Neutrophil (primary cell): ENCODE results near the gene MYO1E.

ENCODE experiments used
- H3K27ac ChIP-seq: fragments of 200-600 bp; sonication (generic); 2 replicates; pipeline ENCODE4 v1.5.1; 2016; ENCODE audit warnings: mild to moderate bottlenecking, moderate library complexity
- H3K27me3 ChIP-seq: fragments of 200-600 bp; sonication (generic); 2 replicates; pipeline ENCODE4 v1.6.0; 2016; ENCODE audit warnings: mild to moderate bottlenecking
- H3K36me3 ChIP-seq: fragments of 200-600 bp; sonication (generic); 2 replicates; pipeline ENCODE4 v1.5.1; 2017
- H3K4me1 ChIP-seq, 2 experiments: fragments of 200-600 bp in 1 of 2; sonication (generic) in 1 of 2; 1 replicate in 1 of 2; 2 replicates in 1 of 2; pipeline versions ENCODE4 v1.5.1 to v1.6.1; 2013 to 2016; ENCODE audit warnings: low read depth in 1 of 2, low read length in 1 of 2, mild to moderate bottlenecking in 1 of 2, moderate library complexity in 1 of 2; ENCODE audit not compliant: control insufficient read depth in 1 of 2, insufficient read depth in 1 of 2
- H3K4me3 ChIP-seq, 2 experiments: fragments of 200-600 bp in 1 of 2; sonication (generic) in 1 of 2; 1 replicate in 1 of 2; 2 replicates in 1 of 2; pipeline ENCODE4 v1.5.1; 2013 to 2016; ENCODE audit warnings: low read depth in 1 of 2, low read length in 1 of 2, mild to moderate bottlenecking in 1 of 2, moderate library complexity in 1 of 2
- H3K9me3 ChIP-seq: fragments of 200-600 bp; sonication (generic); 2 replicates; pipeline ENCODE4 v1.5.1; 2016
- TF ChIP-seq, protein P1 (sequence below): fragments of 200-600 bp; sonication (generic); IDR thresholded peaks from 2 replicates; pipeline ENCODE4 v1.5.1; 2016; ENCODE audit warnings: antibody characterized with exemption

The MYO1E gene

GRCh38 chr15:59276225-59277178, 96.2 kb downstream of the MYO1E start:
- no peaks in the 10 kb centered on the region for H3K9me3 ChIP-seq
- H3K4me3 ChIP-seq, result no peak overlapping the region
- no peaks in the 10 kb centered on the region for H3K36me3 ChIP-seq
- peaks cover 6 to 9% of the 10 kb centered on the region in 2 experiments for H3K4me1 ChIP-seq
- TF ChIP-seq, protein P1, sequence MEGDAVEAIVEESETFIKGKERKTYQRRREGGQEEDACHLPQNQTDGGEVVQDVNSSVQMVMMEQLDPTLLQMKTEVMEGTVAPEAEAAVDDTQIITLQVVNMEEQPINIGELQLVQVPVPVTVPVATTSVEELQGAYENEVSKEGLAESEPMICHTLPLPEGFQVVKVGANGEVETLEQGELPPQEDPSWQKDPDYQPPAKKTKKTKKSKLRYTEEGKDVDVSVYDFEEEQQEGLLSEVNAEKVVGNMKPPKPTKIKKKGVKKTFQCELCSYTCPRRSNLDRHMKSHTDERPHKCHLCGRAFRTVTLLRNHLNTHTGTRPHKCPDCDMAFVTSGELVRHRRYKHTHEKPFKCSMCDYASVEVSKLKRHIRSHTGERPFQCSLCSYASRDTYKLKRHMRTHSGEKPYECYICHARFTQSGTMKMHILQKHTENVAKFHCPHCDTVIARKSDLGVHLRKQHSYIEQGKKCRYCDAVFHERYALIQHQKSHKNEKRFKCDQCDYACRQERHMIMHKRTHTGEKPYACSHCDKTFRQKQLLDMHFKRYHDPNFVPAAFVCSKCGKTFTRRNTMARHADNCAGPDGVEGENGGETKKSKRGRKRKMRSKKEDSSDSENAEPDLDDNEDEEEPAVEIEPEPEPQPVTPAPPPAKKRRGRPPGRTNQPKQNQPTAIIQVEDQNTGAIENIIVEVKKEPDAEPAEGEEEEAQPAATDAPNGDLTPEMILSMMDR, result no peak
- no peak overlapping the region for H3K27ac ChIP-seq
- peaks cover 18% of the 10 kb centered on the region for H3K27me3 ChIP-seq

DNA sequence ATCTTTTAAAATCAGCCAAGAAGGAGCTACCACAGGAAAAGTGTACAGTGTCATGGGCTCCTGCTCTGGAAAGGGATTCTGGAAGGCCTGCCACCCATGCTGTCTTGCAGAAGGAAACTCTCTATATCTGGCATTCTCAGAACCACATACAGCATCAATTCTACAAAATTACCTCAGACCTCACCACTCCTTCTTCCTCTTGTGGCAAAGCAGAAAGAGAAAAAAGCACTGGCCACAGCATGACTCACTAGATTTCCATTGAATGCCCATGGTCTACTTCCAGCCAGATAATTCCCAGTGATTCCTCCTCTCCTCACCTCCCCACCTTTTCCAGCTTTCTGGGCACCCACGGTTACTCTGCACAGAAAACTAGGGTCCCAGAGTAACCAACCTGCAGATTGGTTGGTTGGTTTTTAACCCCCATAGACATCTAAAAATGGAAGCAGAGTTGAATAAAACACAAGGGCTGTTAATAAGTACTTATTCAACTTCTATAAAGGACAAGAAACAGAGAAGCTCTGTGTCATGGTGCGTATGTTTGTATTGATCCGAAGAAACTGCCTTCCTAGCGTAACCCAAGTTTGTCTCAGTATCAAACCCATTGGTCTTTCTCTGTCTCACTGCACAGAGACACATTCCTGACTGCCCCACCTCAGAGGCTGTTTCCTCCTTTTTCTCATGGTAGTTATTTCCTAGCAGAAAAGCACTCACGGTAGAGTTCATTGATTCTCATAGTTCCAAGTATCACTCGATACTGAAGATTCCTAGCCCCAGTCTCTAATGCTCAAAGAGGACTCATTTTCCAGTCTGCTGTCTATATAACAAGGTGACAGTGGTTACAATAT, 98.3 kb downstream of the MYO1E start:
- H3K36me3 ChIP-seq, result no peaks in the 10 kb centered on the region
- H3K27ac ChIP-seq, result no peak overlapping the region
- peaks cover 14% of the 10 kb centered on the region for H3K27me3 ChIP-seq
- no peaks in the 10 kb centered on the region for H3K4me1 ChIP-seq
- TF ChIP-seq, protein P1, result no peak
- no peaks in the 10 kb centered on the region for H3K9me3 ChIP-seq
- H3K4me3 ChIP-seq, result no peak overlapping the region

- Histone ChIP-seq H3K9me3 (no peaks in the 10 kb centered on the region), H3K4me3 (no peak overlapping the region), H3K36me3 (no peaks in the 10 kb centered on the region), H3K4me1 (no peaks in the 10 kb centered on the region), H3K27me3 (peaks cover 3% of the 10 kb centered on the region), H3K27ac (no peak overlapping the region)
- TF ChIP-seq, protein P1, result no peak
These were observed 99.4 kb downstream of the MYO1E start for GRCh38 chr15:59273234-59273633.

- TF ChIP-seq, protein P1, result no peak
- Histone ChIP-seq H3K36me3 (no peaks in the 10 kb centered on the region), H3K4me1 (no peaks in the 10 kb centered on the region), H3K27me3 (peaks cover 3% of the 10 kb centered on the region), H3K4me3 (no peak overlapping the region), H3K9me3 (no peaks in the 10 kb centered on the region), H3K27ac (no peak overlapping the region)
These were observed 101.0 kb downstream of the MYO1E start for GRCh38 chr15:59271595-59272201.

DNA sequence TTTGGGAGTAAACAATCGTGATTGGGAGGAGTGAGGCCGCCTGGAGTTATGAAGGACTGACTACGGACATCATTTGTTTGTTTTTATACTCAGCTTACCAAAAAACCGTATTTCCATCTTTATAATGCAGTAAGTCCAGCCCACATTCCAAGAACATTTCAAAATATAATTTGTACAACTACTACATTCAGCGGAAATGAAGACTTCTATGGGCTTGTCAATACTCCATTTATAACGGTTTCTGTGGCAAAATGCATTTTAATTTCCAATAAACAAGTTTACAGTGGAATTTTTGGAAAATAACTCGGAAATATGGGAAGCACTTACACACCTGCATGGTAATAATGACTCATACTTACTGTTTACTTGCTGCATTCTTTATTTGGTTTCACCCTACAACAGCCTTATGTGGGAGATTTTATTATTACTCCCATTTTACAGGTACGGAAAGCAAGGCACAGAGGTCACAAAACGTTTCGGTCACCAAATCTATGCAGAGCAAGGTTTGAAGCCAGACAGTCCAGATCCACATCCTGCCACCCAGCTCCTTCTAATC, 103.7 kb downstream of the MYO1E start:
- Histone ChIP-seq H3K36me3 (no peaks in the 10 kb centered on the region), H3K4me3 (no peak overlapping the region), H3K27me3 (no peaks in the 10 kb centered on the region), H3K27ac (no peak overlapping the region), H3K4me1 (no peaks in the 10 kb centered on the region), H3K9me3 (no peaks in the 10 kb centered on the region)
- TF ChIP-seq, protein P1, result no peak
